ENCODE measurements around the gene OR5AU1.
"Not testable (repeated sequence)": the region's sequence is repeated elsewhere in the genome, so short reads cannot be mapped to it uniquely, and the experiment has no call there.

OR5AU1 gene

DNA sequence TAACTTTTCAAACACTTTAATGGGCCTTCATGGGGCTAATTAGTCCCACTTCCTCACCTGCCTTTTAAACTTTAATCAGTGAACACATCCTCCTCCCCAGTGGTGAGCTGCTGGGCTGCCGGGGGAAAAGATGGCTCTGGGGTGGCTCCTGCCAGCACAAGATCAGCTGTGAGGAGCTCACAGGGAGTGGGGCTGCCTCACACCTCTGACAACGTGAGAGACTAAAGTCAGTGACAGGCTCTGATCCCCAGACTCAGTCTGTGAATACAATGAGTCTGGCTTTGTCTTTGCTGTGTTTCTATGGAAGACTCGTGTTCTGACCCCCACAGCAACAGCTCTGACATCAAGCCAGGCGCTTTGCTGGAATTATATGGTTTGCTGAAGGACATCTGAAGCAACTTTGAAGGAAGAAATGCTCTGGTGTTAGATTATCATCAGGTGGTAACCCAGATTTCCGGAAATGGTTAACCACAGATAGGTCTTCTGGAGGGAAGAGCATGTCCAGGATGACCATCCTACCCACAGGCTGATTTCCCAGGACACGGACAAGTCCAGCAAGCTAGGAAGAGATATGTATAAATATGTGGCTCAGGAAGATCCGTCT is 9.2 kb upstream of the OR5AU1 start:
- not testable (repeated sequence) for H3K36me3 ChIP-seq (ENCODE audit: insufficient read depth, low read length); H3K9me3 ChIP-seq (replicated peaks; ENCODE audit: low read length); H3K4me1 ChIP-seq (ENCODE audit: control insufficient read depth, insufficient read depth, low read length); H3K9ac ChIP-seq (ENCODE audit: low read depth, low read length); H3K4me3 ChIP-seq (ENCODE audit: low read length); H3K4me2 ChIP-seq (ENCODE audit: low read length)
- H3K27me3 ChIP-seq (ENCODE audit: control insufficient read depth, insufficient read depth, low read length) = peaks cover 40% of the 10 kb centered on the region

DNA sequence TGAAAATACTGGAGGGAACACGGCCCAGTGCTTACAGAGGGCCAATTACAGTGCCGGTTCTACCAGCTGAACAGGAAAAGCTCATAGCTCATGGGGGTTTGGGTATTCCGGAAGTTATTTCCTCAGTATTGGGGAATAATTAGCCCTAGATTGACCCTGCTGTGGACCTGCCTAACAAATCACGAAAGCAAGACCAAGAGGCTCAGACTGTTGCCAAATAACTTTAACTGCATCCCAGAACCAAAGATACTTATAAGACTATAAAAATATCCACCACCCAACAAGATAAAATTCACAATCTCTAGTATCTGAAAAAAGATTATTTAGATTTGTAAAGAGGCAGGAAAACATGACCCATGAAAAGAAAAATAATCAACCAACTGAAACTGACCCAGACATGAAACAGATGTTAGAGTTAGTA is 8.0 kb upstream of the OR5AU1 start:
- Histone ChIP-seq H3K4me2 (ENCODE audit: low read length) (no peak overlapping the region), H3K36me3 (ENCODE audit: insufficient read depth, low read length) (no peaks in the 10 kb centered on the region), H3K4me3 (ENCODE audit: low read length) (no peak overlapping the region), H3K9me3 (replicated peaks; ENCODE audit: low read length) (no peaks in the 10 kb centered on the region), H3K4me1 (ENCODE audit: control insufficient read depth, insufficient read depth, low read length) (no peaks in the 10 kb centered on the region), H3K9ac (ENCODE audit: low read depth, low read length) (no peak overlapping the region), H3K27me3 (ENCODE audit: control insufficient read depth, insufficient read depth, low read length) (peaks cover 41% of the 10 kb centered on the region)

- no peak overlapping the region for H3K4me3 ChIP-seq (ENCODE audit: low read length)
- no peaks in the 10 kb centered on the region for H3K36me3 ChIP-seq (ENCODE audit: insufficient read depth, low read length)
- no peaks in the 10 kb centered on the region for H3K9me3 ChIP-seq (replicated peaks; ENCODE audit: low read length)
- H3K27me3 ChIP-seq (ENCODE audit: control insufficient read depth, insufficient read depth, low read length) = peaks cover 45% of the 10 kb centered on the region
- no peak overlapping the region for H3K9ac ChIP-seq (ENCODE audit: low read depth, low read length)
- H3K4me1 ChIP-seq (ENCODE audit: control insufficient read depth, insufficient read depth, low read length) = no peaks in the 10 kb centered on the region
- no peak overlapping the region for H3K4me2 ChIP-seq (ENCODE audit: low read length)
These were observed 6.2 kb upstream of the OR5AU1 start for GRCh38 chr14:21162081-21162480.

DNA sequence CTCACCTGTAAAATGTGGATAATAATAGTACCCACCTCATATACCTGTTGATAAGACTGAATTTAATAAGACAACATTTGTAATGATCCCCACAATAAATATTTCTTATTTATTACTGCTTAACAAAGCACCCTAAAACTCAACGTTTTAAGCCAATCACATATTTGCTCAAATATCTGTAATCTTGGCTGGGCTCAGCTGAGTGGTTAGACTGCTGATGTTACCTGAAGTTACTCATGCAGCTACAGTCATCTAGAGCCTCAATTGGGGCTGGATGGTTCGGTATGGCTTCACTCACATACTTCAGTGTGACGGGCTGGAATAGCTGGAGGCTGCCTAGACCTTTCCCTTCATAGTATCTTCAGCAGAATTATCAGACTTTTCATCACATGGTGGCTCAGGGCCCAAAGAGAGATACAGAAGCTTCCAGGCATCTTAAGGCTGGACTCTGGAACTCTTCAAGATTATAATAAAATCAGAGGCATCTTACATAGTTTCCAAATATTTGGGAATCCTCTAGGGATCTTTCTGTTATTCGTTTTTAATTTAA is 4.3 kb upstream of the OR5AU1 start:
- peaks cover 42% of the 10 kb centered on the region for H3K27me3 ChIP-seq (ENCODE audit: control insufficient read depth, insufficient read depth, low read length)
- H3K4me3 ChIP-seq (ENCODE audit: low read length) = no peak overlapping the region
- no peak overlapping the region for H3K4me2 ChIP-seq (ENCODE audit: low read length)
- no peaks in the 10 kb centered on the region for H3K9me3 ChIP-seq (replicated peaks; ENCODE audit: low read length)
- no peak overlapping the region for H3K9ac ChIP-seq (ENCODE audit: low read depth, low read length)
- H3K4me1 ChIP-seq (ENCODE audit: control insufficient read depth, insufficient read depth, low read length) = no peaks in the 10 kb centered on the region
- H3K36me3 ChIP-seq (ENCODE audit: insufficient read depth, low read length) = no peaks in the 10 kb centered on the region

- H3K4me3 ChIP-seq (ENCODE audit: low read length); H3K4me2 ChIP-seq (ENCODE audit: low read length); H3K9me3 ChIP-seq (replicated peaks; ENCODE audit: low read length); H3K9ac ChIP-seq (ENCODE audit: low read depth, low read length); H3K36me3 ChIP-seq (ENCODE audit: insufficient read depth, low read length); H3K4me1 ChIP-seq (ENCODE audit: control insufficient read depth, insufficient read depth, low read length): not testable (repeated sequence)
- peaks cover 37% of the 10 kb centered on the region for H3K27me3 ChIP-seq (ENCODE audit: control insufficient read depth, insufficient read depth, low read length)
These were observed 2.3 kb upstream of the OR5AU1 start for GRCh38 chr14:21158175-21158574.

GRCh38 chr14:21149641-21150367 is 6.1 kb downstream of the OR5AU1 start:
- no peak overlapping the region for H3K9ac ChIP-seq (ENCODE audit: low read depth, low read length)
- H3K36me3 ChIP-seq (ENCODE audit: insufficient read depth, low read length) = no peaks in the 10 kb centered on the region
- no peaks in the 10 kb centered on the region for H3K9me3 ChIP-seq (replicated peaks; ENCODE audit: low read length)
- H3K4me2 ChIP-seq (ENCODE audit: low read length) = no peak overlapping the region
- no peak overlapping the region for H3K4me3 ChIP-seq (ENCODE audit: low read length)
- H3K27me3 ChIP-seq (ENCODE audit: control insufficient read depth, insufficient read depth, low read length) = peaks cover 26% of the 10 kb centered on the region
- no peaks in the 10 kb centered on the region for H3K4me1 ChIP-seq (ENCODE audit: control insufficient read depth, insufficient read depth, low read length)

- Histone ChIP-seq H3K4me2 (ENCODE audit: low read length) (no peak overlapping the region), H3K36me3 (ENCODE audit: insufficient read depth, low read length) (no peaks in the 10 kb centered on the region), H3K9me3 (replicated peaks; ENCODE audit: low read length) (no peaks in the 10 kb centered on the region), H3K4me1 (ENCODE audit: control insufficient read depth, insufficient read depth, low read length) (no peaks in the 10 kb centered on the region), H3K4me3 (ENCODE audit: low read length) (no peak overlapping the region), H3K9ac (ENCODE audit: low read depth, low read length) (no peak overlapping the region), H3K27me3 (ENCODE audit: control insufficient read depth, insufficient read depth, low read length) (peaks cover 16% of the 10 kb centered on the region)
These were observed 10.4 kb downstream of the OR5AU1 start for GRCh38 chr14:21145437-21145836.

GRCh38 chr14:21142357-21142756 is 13.5 kb downstream of the OR5AU1 start:
- H3K4me1 ChIP-seq (ENCODE audit: control insufficient read depth, insufficient read depth, low read length) = no peaks in the 10 kb centered on the region
- H3K9me3 ChIP-seq (replicated peaks; ENCODE audit: low read length) = no peaks in the 10 kb centered on the region
- no peaks in the 10 kb centered on the region for H3K36me3 ChIP-seq (ENCODE audit: insufficient read depth, low read length)
- H3K4me3 ChIP-seq (ENCODE audit: low read length) = no peak overlapping the region
- H3K4me2 ChIP-seq (ENCODE audit: low read length) = no peak overlapping the region
- H3K27me3 ChIP-seq (ENCODE audit: control insufficient read depth, insufficient read depth, low read length) = peaks cover 2% of the 10 kb centered on the region
- no peak overlapping the region for H3K9ac ChIP-seq (ENCODE audit: low read depth, low read length)

GRCh38 chr14:21136024-21136423 is 19.8 kb downstream of the OR5AU1 start:
- Histone ChIP-seq H3K27me3 (ENCODE audit: control insufficient read depth, insufficient read depth, low read length) (peaks cover 9% of the 10 kb centered on the region), H3K9ac (ENCODE audit: low read depth, low read length) (no peak overlapping the region), H3K36me3 (ENCODE audit: insufficient read depth, low read length) (no peaks in the 10 kb centered on the region), H3K9me3 (replicated peaks; ENCODE audit: low read length) (no peaks in the 10 kb centered on the region), H3K4me1 (ENCODE audit: control insufficient read depth, insufficient read depth, low read length) (no peaks in the 10 kb centered on the region), H3K4me2 (ENCODE audit: low read length) (no peak overlapping the region), H3K4me3 (ENCODE audit: low read length) (no peak overlapping the region)

DNA sequence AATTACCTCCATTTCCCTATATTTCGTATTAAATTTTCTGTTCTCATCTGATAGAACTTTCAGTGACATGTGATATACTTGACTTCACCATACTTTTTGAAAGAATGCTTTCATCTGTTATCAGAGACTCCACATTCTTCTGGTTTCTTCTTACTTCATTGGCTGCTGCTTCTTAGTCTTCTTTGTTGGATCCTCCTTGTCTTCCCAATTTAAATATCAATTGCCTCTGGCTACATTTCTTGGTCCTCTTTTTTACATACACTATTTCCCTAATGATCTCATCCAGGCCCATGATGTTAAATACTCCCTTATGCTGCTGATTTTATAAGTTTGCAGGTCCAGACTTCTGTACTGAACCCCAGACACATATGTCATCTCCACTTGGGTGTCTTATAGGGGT is 22.0 kb downstream of the OR5AU1 start:
- no peaks in the 10 kb centered on the region for H3K4me1 ChIP-seq (ENCODE audit: control insufficient read depth, insufficient read depth, low read length)
- no peak overlapping the region for H3K4me2 ChIP-seq (ENCODE audit: low read length)
- no peaks in the 10 kb centered on the region for H3K9me3 ChIP-seq (replicated peaks; ENCODE audit: low read length)
- H3K4me3 ChIP-seq (ENCODE audit: low read length) = no peak overlapping the region
- no peak overlapping the region for H3K9ac ChIP-seq (ENCODE audit: low read depth, low read length)
- H3K36me3 ChIP-seq (ENCODE audit: insufficient read depth, low read length) = no peaks in the 10 kb centered on the region
- H3K27me3 ChIP-seq (ENCODE audit: control insufficient read depth, insufficient read depth, low read length) = peaks cover 9% of the 10 kb centered on the region

DNA sequence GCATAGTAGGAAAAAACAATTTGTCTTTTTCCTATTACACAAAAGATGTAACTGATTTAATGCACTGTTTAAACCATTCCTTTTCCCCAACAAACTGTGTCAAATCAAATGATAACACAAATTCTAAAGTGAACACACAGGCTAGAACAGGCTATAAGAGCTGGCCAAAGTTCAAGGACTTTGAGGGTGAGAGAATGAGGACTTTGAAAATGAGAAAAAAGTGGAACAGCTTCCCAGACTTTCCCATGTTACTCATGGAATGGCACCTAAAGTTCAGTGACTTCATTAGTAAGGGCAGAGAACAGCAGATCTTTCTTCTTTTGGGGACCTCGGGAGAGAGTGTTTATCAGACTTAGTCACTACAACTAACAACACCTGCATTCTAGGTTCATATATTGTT is 32.4 kb downstream of the OR5AU1 start:
- H3K27me3 ChIP-seq (ENCODE audit: control insufficient read depth, insufficient read depth, low read length) = peaks cover 51% of the 10 kb centered on the region
- no peak overlapping the region for H3K4me2 ChIP-seq (ENCODE audit: low read length)
- no peaks in the 10 kb centered on the region for H3K9me3 ChIP-seq (replicated peaks; ENCODE audit: low read length)
- no peak overlapping the region for H3K9ac ChIP-seq (ENCODE audit: low read depth, low read length)
- no peaks in the 10 kb centered on the region for H3K36me3 ChIP-seq (ENCODE audit: insufficient read depth, low read length)
- H3K4me3 ChIP-seq (ENCODE audit: low read length) = no peak overlapping the region
- H3K4me1 ChIP-seq (ENCODE audit: control insufficient read depth, insufficient read depth, low read length) = no peaks in the 10 kb centered on the region

DNA sequence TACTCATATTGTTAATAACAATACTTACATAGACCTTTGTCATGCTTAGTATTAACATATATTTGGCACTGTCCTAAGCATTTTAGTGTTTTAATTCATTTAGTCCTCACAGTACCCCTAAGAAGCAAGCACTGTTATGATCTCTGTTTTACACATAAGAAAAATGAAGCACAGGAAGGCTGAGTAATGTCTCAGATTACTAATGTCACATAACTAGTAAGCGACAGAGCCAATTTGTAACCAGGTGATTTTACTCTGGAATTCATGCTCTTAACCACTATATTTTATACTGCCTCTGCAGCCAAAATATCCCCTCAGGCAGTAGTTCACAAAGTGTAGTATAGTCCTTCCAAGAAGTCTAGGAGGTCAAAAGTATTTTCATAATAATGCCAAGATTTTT is 34.7 kb downstream of the OR5AU1 start:
- Histone ChIP-seq H3K4me3 (ENCODE audit: low read length) (no peak overlapping the region), H3K4me2 (ENCODE audit: low read length) (no peak overlapping the region), H3K27me3 (ENCODE audit: control insufficient read depth, insufficient read depth, low read length) (peaks cover 36% of the 10 kb centered on the region), H3K36me3 (ENCODE audit: insufficient read depth, low read length) (no peaks in the 10 kb centered on the region), H3K4me1 (ENCODE audit: control insufficient read depth, insufficient read depth, low read length) (no peaks in the 10 kb centered on the region), H3K9me3 (replicated peaks; ENCODE audit: low read length) (no peaks in the 10 kb centered on the region), H3K9ac (ENCODE audit: low read depth, low read length) (no peak overlapping the region)
